HG03565 (cell line): ENCODE results near the gene RAB7B.

Experiments used
- ATAC-seq: cut with Tn5 transposase; IDR thresholded peaks from one replicate; pipeline ENCODE4 v1.9.1; 2021; ENCODE audit warnings: mild to moderate bottlenecking, moderate library complexity; ENCODE audit not compliant: unreplicated experiment

RAB7B gene

DNA sequence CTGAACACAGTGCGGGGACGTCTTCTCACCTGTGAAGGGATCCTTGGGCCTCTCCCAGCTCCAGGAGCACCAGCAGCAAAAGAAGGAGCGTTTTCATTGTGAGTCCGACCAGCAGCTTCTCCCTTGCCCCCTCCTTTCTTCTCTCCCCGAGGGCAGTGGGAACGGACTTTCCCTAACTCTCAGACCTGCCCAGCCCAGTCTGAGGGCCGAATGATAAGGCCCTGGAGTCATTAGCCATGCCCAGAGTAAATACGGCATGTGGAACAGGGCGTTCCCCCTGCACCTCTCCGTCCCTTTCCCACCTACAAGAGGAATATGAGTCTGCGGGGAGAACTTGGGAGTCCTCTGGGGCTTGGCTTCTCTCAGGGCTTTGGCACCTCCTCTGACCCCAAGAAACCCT is 20.5 kb upstream of the RAB7B start, which contains the start of gene CTSE:
Gene CTSE (minus strand): TSS at position 201 of the 400 bp plus-strand sequence. CDS start 104 bp downstream, at position 97.
- no peak for ATAC-seq

DNA sequence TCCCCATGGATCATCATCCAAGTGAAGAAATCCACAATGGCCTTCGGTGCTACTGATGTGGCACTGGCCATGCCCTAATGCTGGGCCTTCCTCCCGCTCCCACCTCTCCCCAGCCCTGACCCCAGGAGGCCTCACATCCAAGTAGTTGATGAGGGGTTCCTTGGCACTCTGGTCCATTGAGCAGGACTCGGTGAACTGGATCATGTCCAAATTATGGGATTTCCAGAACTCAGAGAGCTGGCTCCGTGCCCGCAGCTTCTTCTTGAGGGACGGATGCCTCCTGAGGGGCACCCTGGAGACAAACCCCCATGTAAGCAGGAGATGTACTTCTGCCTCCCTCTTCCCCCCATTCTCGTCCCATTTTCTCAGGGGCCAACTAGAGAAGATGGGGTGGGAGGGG is 19.6 kb upstream of the RAB7B start:
- no peak for ATAC-seq

DNA sequence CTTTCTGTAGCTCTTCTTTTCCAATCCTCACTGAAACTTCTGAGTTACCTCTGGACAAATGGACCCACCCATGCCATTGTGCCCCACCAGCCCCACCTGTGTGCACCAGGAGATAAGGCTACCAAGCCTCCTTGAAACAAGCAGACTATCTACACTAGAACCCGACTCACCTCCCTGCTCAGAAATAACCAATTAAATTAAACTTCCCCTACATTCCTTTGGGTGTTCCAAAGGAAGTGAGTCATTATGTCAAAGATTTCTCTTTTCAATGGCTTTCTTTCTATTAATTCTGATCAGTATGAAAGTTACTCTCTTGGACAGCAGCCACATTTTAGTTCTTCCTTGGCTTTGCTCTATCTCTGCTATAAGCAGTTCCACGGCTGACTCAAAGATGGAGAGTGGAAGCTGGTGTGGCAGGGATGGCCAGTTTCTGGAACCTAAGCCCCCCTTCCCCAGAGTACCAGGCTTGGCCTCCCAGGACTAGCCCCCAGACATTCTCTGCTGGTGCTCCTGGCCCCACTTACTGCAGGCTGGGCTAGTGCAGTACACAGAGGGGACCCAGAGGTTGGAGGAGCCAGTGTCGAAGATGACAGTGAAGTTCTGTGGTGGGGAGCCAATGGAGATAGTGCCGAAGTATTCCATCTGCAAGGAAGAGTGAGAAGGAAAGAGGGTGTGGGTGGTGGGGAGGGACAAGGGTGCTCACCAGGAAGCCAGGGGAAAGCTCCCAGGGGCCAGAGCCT is 18.6 kb upstream of the RAB7B start:
- ATAC-seq = no peak

DNA sequence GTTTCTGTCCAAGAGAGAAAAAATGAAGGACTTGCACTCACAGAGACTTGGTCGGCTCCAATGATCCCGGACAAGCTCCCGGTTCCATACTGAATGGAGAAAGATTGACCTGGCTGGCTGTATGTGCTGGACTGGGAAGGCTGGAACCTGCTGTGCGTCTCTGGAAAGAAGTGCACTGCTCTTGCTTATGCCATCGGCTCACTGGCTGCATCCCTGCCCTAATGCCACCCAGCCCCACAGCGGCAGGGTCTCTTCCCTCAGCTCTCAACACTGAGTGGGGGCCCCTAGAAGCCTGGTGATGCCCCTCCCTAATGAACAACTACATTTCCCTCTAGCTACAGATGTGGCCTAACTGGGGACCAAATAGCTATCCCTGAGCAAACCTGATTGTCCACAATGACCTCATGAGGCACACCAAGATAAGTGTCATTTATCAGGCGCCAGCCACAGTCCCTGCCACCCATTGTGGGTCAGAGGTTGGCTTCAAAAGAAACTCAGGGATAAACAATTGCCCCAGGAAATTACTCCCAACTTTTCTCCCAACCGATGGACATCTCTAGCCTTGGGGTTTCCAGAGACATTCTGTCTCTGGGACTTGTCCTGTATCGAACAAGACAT is 17.9 kb upstream of the RAB7B start:
- ATAC-seq = no peak

DNA sequence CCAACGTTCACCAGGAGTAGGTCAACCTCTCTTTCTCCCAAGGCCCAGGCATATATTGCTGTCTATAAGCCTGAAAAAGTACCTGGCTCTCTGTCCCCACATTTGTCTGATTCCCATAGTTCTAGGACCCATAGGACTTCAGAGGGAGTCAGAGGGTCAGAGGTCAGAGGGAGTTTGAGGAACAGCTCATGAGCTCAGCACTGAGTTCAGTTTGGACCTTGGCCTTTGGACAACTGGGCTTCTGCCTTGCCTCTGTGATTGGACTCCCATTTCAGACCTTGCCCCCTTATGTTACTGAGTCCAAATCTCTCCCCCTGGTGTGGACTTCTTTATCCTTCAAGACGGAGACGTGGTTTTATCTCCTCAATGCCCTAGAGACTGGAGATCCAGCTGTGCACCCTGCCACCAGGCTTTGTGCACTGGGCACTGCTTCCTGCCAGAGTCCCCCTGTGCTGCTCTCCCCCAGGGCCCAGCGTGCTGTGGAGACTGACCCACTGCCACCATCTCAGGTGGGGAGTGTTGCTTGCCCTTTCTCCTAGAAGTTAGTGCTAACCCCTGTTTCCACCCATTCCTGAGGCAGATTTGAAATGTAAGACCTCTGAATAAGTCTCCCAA is 17.3 kb upstream of the RAB7B start:
- ATAC-seq = no peak

DNA sequence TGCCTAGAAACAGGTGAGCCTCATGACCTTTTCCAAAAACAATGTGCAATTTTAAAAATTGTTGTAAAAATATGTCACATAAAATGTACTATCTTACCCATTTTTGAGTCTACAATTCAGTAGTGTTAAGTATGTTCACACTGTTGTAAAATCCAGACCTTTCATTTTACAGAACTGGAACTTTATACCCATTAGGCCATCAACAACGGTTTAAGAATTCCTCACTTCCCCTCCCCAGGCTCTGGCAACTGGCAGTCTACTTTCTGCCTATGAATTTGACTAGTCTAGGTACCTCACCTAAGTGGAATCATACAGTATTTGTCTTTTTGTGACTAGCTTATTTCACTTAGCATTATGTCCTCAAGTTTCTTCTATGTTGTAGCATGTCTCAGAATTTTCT is 11.9 kb upstream of the RAB7B start:
- ATAC-seq = no peak

DNA sequence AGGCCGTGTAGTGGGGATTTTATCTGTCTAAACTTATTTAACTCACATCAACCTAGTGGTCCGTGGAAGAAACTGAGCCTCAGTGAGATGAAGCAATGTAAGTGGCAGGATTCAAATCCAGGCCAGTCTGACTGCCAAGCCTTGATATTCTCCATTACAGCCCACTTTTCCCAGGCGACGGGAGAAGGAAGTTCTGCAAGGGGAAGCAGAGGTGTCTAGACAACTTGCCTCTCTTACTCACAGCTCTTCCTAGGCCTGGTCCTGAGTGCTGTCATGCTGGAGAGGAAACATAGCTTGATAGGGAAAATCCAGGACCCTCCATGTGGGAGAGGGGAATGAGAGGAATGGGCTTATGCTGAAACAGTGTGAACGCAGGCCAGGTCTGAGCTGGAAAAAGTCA is 11.4 kb upstream of the RAB7B start:
- ATAC-seq = no peak

DNA sequence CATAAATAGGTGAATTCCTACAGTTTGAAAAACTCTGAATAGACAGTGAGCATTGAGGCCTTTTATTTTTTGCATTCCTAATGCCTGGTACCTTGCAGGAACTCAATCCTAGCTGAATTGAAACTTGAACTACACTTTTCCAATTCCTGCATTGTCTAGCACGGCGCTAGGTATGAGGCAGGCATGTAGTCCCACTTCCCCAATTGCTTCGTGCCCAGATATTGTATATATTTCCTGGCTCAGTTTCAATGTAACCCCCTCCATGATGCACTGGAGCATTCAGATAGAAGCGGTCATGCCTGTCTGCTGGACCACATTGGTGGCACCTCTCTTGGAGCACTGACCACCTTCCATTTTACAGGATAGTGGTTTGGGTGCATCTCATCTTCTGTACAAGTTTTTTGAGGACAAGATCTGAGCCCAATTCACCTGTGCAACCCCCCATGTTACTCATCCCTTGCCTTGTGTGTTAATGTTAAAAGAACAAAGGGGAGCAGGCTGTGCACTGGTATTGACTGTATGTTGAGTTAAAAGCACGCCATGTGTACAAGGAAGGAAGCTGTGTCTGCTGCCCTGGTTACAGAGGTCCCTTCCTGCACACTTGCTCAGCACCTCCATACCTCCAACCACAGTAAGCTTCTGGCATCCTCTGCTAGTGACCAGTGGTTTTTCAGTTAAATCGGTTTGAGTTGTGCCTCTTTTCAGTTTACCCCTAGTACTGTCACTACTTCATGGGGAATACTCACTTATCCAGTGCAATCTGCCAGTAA is 10.0 kb upstream of the RAB7B start:
- no peak for ATAC-seq

DNA sequence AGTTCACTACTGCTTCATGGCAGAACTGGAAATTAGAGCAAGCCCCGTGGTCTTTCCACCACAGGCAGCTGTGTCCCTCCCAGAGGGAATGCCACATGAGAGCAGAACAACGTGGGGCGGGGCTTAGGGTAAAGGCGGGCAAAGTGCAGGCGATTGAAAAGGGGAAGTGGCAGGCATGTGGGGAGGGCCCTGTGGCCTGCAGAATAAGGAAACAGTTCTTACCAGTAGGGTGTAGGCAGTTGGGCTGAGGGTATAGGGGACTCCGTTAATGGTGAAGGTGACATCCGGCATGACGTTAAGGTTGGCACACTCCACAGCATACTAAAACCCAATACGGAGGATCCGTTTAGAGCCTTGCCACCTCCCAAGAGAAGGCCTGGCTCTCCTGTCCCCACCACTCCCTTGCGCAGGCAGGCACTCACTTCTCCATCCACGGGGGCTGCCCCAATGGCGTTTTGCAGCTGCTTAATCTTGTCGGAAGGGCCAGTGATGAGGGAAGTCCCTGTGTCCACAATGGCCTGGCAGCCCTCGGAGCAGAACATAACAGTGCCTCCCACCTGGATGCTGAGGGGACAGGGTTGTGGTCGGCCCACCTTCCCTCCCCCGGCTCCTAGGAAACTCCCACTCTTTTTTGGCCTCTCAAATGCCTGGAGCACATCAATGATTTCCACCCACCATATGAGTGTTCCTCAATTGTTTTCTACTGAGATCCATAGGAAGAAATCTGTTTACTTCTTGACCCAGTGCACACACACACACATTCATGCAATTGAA is 9.1 kb upstream of the RAB7B start:
- peak; percentile 90 for ATAC-seq

DNA sequence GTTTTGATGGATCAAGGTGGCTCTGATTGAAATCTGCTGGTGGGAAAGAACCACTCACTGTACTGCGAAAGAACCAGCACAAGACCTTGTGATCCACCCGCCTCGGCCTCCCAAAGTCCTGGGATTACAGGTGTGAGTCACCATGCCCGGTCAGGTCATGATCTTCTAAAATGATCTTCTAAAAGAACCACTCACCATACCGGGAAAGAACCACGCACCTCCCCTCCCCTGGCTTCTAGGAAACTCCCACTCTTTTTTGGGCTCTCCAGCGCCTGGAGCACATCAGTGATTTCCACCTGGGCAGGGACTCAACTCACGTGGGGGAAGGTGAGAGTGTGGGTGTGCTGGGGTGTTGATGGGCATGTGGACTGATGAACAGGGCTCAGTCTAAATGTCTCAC is 7.9 kb upstream of the RAB7B start:
- ATAC-seq = no peak

DNA sequence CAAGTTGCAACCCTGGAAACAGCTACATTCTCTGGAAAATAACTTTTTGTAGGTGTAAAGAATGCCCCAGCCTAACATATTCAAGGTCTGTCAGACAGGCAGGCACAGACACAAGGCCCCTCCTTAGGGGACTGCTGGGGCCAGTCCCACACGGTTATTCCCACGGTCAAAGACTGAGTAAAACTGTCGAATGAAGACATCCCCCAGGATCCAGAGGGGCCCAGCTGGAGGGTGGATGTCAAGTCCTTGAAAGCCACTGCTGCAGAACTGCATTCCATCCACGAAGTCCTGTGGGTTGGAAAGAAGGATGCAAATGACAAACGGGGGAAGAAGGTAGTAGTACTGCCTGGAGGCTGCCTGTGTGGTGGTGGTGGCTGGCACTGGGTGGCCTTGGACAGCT is 6.9 kb upstream of the RAB7B start:
- no peak for ATAC-seq

DNA sequence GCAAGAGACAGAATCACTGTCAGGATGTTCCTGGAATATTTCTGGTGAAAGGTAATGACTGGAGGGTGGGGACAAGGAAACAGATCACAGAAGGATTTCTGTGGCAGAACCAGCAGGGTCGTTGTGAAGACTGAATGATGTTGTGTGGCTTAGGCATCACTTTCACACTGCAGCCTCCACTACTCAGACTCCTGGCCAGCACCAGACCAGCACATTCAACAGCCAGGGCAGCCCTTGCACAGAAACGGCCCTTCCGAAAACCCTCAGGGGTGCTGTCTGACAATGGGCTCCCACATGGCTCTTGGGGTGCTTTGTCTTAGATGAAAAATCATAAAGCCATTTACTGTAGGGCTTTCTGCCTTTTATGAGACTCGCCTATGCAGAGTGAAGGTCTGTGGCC is 3.8 kb upstream of the RAB7B start:
- ATAC-seq = no peak

DNA sequence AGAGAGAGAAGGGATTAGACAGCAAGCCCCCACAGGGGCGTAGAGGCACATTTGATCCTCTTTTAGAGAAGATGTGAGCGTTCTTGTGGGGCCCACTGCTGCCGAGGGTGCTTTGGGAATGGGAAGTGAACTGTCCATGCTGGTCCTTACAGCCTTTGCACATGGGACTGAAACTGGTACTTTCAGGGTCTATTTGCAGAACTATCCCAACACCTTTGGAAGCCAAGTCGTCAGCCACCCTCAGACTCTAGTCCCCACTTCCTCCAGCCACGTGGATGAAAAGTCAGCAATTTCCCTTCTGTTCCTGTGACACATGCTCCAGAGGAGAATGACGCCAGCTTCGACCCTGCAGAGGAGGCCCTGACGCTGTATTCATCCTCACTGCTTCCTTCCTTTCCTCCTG is 2.6 kb upstream of the RAB7B start:
- ATAC-seq = no peak

DNA sequence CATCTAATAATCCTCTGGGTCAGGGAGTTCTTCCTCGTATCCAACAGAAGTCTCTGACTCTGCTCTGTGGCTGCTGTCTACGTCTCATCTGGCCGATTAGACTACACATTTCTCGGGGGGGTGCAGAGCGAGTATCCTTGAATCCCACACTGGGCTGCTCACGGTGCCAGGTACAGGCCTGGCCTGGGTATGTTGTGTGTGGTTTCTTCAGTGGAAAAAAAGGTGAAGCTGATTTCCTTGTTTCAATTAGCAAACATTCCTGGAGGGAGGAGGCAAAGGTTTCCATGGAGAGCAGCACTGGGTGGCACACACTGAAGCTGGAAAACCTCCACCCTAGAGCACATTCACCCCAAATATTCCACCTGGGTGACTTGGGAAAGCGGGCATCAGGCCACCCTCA is 2.0 kb upstream of the RAB7B start:
- no peak for ATAC-seq

DNA sequence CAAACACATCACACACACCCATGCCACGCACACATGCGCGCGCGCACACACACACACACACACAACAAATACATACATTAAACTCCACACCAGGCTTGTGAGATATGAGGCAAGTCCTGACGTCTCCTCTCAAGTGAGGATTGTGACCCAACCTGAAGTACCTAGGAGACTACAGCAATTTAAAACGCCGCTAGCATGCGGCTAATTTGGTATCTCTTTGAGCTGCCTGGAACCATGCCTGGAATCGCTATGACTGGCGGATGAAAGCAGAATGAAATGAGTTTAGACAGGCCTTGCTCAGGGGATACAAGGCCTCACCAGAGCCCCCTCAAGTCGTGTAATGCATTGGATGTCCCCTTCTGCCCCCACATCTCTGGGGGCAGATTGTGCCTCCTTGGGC is 1.6 kb upstream of the RAB7B start:
- no peak for ATAC-seq

DNA sequence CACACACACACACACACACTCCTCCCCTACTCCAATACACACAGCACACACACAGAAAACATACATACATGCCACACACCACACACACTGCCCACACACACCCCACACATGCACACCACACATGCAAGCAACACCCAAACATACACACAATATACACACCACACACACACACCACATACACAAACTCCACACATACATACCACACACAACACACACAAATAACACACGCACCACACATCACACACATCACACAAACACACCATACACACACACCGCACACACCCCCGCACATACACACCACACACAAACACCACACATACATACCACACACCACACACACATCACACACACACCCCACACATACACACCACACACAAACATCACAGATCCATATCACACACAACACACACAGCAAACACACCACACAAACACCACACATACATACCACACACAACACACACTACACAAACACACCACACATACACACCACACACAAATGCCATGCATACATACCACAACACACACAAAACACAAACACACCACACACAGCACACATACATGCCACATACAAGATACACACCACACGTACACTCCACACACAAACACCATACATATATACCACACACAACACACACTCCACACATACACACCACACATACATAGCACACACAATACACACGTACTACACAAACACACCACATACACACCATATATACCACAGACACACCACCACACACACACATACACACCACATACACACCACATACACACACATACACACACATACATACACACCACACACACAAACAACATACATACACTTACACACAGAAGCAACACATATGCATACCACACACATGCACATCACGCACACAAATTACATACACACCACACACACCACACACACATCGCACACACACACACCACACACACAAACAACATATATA is 932 bp upstream of the RAB7B start:
- ATAC-seq = no peak

DNA sequence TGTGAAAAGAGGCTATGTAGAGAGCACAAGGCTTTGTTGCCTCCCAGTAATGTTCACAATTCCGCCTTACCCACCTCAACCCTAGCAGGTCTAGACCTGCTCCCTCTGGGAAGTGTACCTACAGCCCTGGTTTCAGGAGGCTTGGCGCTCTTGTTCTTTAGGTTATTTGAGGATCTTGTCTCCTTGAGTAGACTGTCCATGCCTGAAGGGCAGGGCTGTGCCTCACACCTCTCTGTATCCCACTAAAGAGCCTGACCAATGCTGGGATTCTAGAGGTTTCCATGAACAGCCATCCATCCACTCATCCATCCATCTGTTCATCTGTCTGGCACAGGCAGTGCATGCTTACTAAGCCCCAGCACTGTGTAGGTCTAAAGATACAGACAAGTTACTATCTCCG is 1.0 kb downstream of the RAB7B start:
- ATAC-seq = no peak

DNA sequence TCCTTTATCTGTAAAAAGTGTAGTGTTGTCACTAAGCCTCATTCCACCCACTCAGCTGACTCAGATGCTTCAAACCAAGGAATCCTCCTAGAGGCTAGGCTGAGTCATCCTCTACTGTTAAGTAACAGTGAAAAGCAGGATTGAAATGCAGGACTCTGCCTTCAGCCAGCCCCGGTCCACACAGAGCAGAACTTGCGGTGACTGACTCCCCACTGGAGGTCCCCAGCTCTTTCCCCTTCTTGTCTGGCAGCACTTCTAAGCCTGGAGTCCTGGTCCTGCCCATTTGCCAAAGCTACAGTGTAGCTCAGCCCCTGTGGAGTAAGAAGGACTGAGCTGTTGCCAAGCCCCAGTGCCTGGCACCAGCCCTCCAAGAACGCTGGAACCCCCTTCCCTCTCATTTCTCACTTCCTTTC is 1.7 kb downstream of the RAB7B start:
- no peak for ATAC-seq

DNA sequence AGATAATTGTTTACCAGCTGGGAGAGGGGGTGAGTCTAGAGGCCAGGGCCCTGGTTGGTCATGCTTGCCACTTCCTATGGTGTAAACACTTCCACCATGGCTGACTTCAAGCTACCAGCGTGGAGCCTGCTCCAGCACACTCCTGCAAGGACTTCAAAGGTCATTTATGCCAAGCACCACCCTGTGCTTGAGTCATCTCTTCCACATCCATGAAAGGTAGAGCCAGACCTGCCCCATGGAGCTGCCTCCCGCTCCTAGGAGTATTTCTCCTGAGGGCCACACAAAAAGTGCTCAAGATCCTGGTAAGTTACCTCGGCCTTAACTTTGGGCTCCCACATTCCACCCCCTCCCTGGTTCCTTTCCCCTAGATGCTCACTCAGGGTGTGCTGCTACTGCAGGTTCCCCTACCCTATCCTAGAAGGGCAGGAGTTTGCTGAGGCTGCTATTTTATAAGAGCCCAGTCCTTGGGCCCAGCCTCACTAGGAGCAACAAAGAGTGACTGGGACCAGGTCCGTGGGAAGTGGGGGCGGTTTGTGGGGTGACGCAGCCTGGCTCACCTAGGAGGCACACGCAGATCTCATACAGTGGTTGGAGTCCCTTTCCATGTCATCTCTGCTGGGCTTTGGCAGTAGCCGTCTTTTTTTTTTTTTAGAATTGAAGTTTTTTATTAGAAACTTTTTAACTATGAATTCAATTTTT is 2.4 kb downstream of the RAB7B start:
- no peak for ATAC-seq
